ENCODE data around the gene BRSK2.
"Not testable (repeated sequence)": the region's sequence is repeated elsewhere in the genome, so short reads cannot be mapped to it uniquely, and the experiment has no call there.

Gene BRSK2

GRCh38 chr11:1358286-1358685 is 31.4 kb upstream of the BRSK2 start:
- H3K4me3 ChIP-seq (ENCODE audit: low read length): no peak overlapping the region
- no peak overlapping the region for H3K9ac ChIP-seq (ENCODE audit: low read length)
- no peaks in the 10 kb centered on the region for H3K4me1 ChIP-seq (ENCODE audit: control insufficient read depth, insufficient read depth, low read length)
- peaks cover 13% of the 10 kb centered on the region for H3K9me3 ChIP-seq (ENCODE audit: control insufficient read depth, low read length)
- peaks cover 36% of the 10 kb centered on the region for H3K27me3 ChIP-seq (replicated peaks; ENCODE audit: control insufficient read depth, insufficient read depth, low read length)
- no peak for DNase-seq (ENCODE audit: low read depth)
- H3K36me3 ChIP-seq (ENCODE audit: control insufficient read depth, insufficient read depth, low read length, severe bottlenecking): no peaks in the 10 kb centered on the region

DNA sequence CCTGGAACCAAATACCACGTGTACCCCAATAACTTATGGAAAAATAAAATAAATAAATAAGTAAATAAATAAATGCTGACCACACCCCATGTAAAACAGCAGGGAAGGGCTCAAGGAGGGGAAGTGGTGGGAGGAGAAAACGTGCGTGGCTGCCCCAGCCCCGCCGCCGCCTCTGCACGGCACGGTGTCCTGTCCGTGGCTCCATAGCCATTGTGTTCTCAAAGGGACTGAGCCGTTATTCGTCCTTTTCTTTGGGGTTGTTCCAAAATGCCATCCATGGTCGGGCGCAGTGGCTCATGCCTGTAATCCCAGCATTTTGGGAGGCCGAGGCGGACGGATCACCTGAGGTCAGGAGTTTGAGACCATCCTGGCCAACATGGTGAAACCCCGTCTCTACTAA is 30.8 kb upstream of the BRSK2 start:
- not testable (repeated sequence) for DNase-seq (ENCODE audit: low read depth); H3K36me3 ChIP-seq (ENCODE audit: control insufficient read depth, insufficient read depth, low read length, severe bottlenecking); H3K9ac ChIP-seq (ENCODE audit: low read length); H3K4me3 ChIP-seq (ENCODE audit: low read length); H3K4me1 ChIP-seq (ENCODE audit: control insufficient read depth, insufficient read depth, low read length)
- H3K27me3 ChIP-seq (replicated peaks; ENCODE audit: control insufficient read depth, insufficient read depth, low read length): peaks cover 33% of the 10 kb centered on the region
- peaks cover 20% of the 10 kb centered on the region for H3K9me3 ChIP-seq (ENCODE audit: control insufficient read depth, low read length)

- no peak overlapping the region for H3K4me3 ChIP-seq (ENCODE audit: low read length)
- no peak for DNase-seq (ENCODE audit: low read depth)
Observed at GRCh38 chr11:1359556-1359955, 30.2 kb upstream of the BRSK2 start.

GRCh38 chr11:1360181-1360834 is 29.4 kb upstream of the BRSK2 start:
- no peak overlapping the region for H3K9ac ChIP-seq (ENCODE audit: low read length)
- no peaks in the 10 kb centered on the region for H3K36me3 ChIP-seq (ENCODE audit: control insufficient read depth, insufficient read depth, low read length, severe bottlenecking)
- H3K27me3 ChIP-seq (replicated peaks; ENCODE audit: control insufficient read depth, insufficient read depth, low read length): peaks cover 24% of the 10 kb centered on the region
- peaks cover 33% of the 10 kb centered on the region for H3K9me3 ChIP-seq (ENCODE audit: control insufficient read depth, low read length)
- no peaks in the 10 kb centered on the region for H3K4me1 ChIP-seq (ENCODE audit: control insufficient read depth, insufficient read depth, low read length)
- no peak overlapping the region for H3K4me3 ChIP-seq (ENCODE audit: low read length)
- no peak for DNase-seq (ENCODE audit: low read depth)

More at GRCh38 chr11:1359556-1359955, 30.2 kb upstream of the BRSK2 start:
- Histone ChIP-seq H3K4me1 (ENCODE audit: control insufficient read depth, insufficient read depth, low read length) (no peaks in the 10 kb centered on the region), H3K36me3 (ENCODE audit: control insufficient read depth, insufficient read depth, low read length, severe bottlenecking) (no peaks in the 10 kb centered on the region), H3K9me3 (ENCODE audit: control insufficient read depth, low read length) (peaks cover 26% of the 10 kb centered on the region), H3K9ac (ENCODE audit: low read length) (no peak overlapping the region), H3K27me3 (replicated peaks; ENCODE audit: control insufficient read depth, insufficient read depth, low read length) (peaks cover 28% of the 10 kb centered on the region)

DNA sequence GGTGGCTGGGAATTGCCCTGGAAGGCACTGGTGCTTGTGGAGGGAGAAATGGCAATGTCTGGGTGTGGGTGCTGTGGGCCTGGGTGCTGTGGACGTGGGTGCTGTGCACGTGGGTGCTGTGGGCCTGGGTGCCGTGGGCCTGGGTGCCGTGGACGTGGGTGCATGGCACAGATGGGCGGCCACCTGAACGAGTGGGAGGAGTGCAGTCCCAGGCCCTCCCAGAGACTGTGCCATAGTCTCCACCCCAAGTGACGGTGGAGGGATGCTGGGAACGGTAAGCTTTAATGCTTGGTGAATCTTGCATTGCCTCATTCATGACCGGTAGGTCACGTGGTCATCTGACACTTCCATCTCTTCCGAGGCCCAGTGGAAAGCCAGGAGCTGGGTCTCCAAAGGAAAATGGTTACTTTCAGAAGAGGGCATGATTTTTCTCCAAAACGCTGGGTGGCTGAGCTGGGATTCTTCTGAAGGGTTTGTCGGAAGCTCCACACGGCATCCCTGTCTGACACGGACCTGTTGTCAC is 28.8 kb upstream of the BRSK2 start:
- H3K9me3 ChIP-seq (ENCODE audit: control insufficient read depth, low read length): peaks cover 39% of the 10 kb centered on the region
- H3K36me3 ChIP-seq (ENCODE audit: control insufficient read depth, insufficient read depth, low read length, severe bottlenecking): no peaks in the 10 kb centered on the region
- no peak for DNase-seq (ENCODE audit: low read depth)
- H3K27me3 ChIP-seq (replicated peaks; ENCODE audit: control insufficient read depth, insufficient read depth, low read length): peaks cover 27% of the 10 kb centered on the region
- no peaks in the 10 kb centered on the region for H3K4me1 ChIP-seq (ENCODE audit: control insufficient read depth, insufficient read depth, low read length)
- no peak overlapping the region for H3K9ac ChIP-seq (ENCODE audit: low read length)
- no peak overlapping the region for H3K4me3 ChIP-seq (ENCODE audit: low read length)

GRCh38 chr11:1361882-1362281 is 27.9 kb upstream of the BRSK2 start:
- peaks cover 18% of the 10 kb centered on the region for H3K27me3 ChIP-seq (replicated peaks; ENCODE audit: control insufficient read depth, insufficient read depth, low read length)
- DNase-seq (ENCODE audit: low read depth): no peak
- no peaks in the 10 kb centered on the region for H3K4me1 ChIP-seq (ENCODE audit: control insufficient read depth, insufficient read depth, low read length)
- peaks cover 48% of the 10 kb centered on the region for H3K9me3 ChIP-seq (ENCODE audit: control insufficient read depth, low read length)
- H3K36me3 ChIP-seq (ENCODE audit: control insufficient read depth, insufficient read depth, low read length, severe bottlenecking): no peaks in the 10 kb centered on the region
- H3K4me3 ChIP-seq (ENCODE audit: low read length): no peak overlapping the region
- H3K9ac ChIP-seq (ENCODE audit: low read length): no peak overlapping the region

DNA sequence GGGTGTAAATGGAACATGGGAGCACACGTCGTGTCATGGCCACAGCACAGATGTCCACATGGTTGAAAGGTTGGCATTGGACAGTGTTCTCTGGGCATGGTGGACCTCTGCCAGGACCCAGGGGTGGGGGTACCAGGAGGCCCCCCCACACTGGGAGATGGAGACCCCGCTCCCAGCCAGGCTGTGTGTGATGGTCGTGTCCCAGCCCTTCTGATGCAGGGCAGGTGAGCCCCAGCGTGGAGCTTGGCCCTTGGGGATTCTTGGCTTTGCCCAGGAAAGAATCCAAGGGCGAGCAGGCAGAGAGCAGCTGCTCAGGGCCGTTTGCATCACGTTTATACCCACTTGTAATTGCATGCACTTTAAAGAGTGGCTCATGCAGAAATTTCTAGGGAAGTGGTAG is 22.0 kb upstream of the BRSK2 start:
- no peak overlapping the region for H3K4me3 ChIP-seq (ENCODE audit: low read length)
- DNase-seq (ENCODE audit: low read depth): no peak
- H3K9me3 ChIP-seq (ENCODE audit: control insufficient read depth, low read length): peaks cover 44% of the 10 kb centered on the region
- H3K4me1 ChIP-seq (ENCODE audit: control insufficient read depth, insufficient read depth, low read length): no peaks in the 10 kb centered on the region
- H3K36me3 ChIP-seq (ENCODE audit: control insufficient read depth, insufficient read depth, low read length, severe bottlenecking): no peaks in the 10 kb centered on the region
- H3K9ac ChIP-seq (ENCODE audit: low read length): no peak overlapping the region
- peaks cover 28% of the 10 kb centered on the region for H3K27me3 ChIP-seq (replicated peaks; ENCODE audit: control insufficient read depth, insufficient read depth, low read length)

DNA sequence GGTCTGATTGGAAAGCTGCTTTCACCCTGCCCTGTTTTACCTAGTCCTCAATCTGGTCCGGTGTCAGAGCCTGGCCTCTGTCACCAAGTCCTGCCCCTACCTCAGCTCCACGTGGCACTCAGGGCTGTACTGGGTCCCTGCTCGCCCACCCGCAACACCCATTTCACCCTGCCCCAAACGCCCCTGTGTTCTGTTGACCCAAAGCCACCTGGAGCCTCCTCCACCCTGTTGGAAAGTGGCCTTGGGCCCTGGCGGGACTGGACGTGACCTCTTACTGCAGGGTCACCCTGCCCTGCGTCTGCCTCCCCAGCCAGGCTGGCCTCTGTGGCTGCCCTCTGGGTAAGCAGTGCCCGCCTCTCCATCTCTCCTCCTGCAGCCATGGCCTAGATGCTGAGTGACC is 21.5 kb upstream of the BRSK2 start:
- H3K27me3 ChIP-seq (replicated peaks; ENCODE audit: control insufficient read depth, insufficient read depth, low read length): peaks cover 31% of the 10 kb centered on the region
- H3K9me3 ChIP-seq (ENCODE audit: control insufficient read depth, low read length): peaks cover 39% of the 10 kb centered on the region
- no peak overlapping the region for H3K9ac ChIP-seq (ENCODE audit: low read length)
- H3K36me3 ChIP-seq (ENCODE audit: control insufficient read depth, insufficient read depth, low read length, severe bottlenecking): no peaks in the 10 kb centered on the region
- no peaks in the 10 kb centered on the region for H3K4me1 ChIP-seq (ENCODE audit: control insufficient read depth, insufficient read depth, low read length)
- H3K4me3 ChIP-seq (ENCODE audit: low read length): no peak overlapping the region
- no peak for DNase-seq (ENCODE audit: low read depth)

DNA sequence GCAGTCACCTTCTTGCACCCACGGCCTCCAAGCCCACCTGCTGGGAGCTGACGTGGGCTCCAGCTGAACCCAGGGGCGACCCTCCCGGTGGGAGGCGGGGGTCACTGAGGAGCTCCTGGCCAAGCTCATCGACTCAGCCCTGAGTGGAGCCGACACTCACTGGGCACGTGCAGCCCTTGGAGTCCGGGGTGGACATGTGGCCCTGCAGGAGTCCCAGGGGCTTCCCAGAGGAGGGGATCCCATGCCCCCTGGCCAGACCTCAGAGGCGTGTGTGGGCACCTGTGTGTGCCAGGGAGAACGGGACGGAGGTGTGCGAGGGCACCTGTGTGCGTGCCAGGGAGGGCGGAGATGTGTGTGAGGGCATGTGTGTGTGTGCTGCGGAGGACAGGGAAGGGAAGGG is 20.8 kb upstream of the BRSK2 start:
- Histone ChIP-seq H3K9me3 (ENCODE audit: control insufficient read depth, low read length) (peaks cover 31% of the 10 kb centered on the region), H3K27me3 (replicated peaks; ENCODE audit: control insufficient read depth, insufficient read depth, low read length) (peaks cover 32% of the 10 kb centered on the region), H3K4me1 (ENCODE audit: control insufficient read depth, insufficient read depth, low read length) (no peaks in the 10 kb centered on the region), H3K9ac (ENCODE audit: low read length) (no peak overlapping the region), H3K4me3 (ENCODE audit: low read length) (no peak overlapping the region), H3K36me3 (ENCODE audit: control insufficient read depth, insufficient read depth, low read length, severe bottlenecking) (no peaks in the 10 kb centered on the region)
- DNase-seq (ENCODE audit: low read depth): no peak

GRCh38 chr11:1369371-1370005 is 20.2 kb upstream of the BRSK2 start:
- H3K4me3 ChIP-seq (ENCODE audit: low read length): no peak overlapping the region
- no peak overlapping the region for H3K9ac ChIP-seq (ENCODE audit: low read length)
- no peaks in the 10 kb centered on the region for H3K36me3 ChIP-seq (ENCODE audit: control insufficient read depth, insufficient read depth, low read length, severe bottlenecking)
- H3K9me3 ChIP-seq (ENCODE audit: control insufficient read depth, low read length): peaks cover 26% of the 10 kb centered on the region
- H3K27me3 ChIP-seq (replicated peaks; ENCODE audit: control insufficient read depth, insufficient read depth, low read length): peaks cover 37% of the 10 kb centered on the region
- DNase-seq (ENCODE audit: low read depth): no peak
- H3K4me1 ChIP-seq (ENCODE audit: control insufficient read depth, insufficient read depth, low read length): no peaks in the 10 kb centered on the region

GRCh38 chr11:1370186-1371025 is 19.3 kb upstream of the BRSK2 start:
- Histone ChIP-seq H3K27me3 (replicated peaks; ENCODE audit: control insufficient read depth, insufficient read depth, low read length) (peaks cover 42% of the 10 kb centered on the region), H3K4me3 (ENCODE audit: low read length) (no peak overlapping the region), H3K9me3 (ENCODE audit: control insufficient read depth, low read length) (peaks cover 17% of the 10 kb centered on the region), H3K9ac (ENCODE audit: low read length) (no peak overlapping the region), H3K4me1 (ENCODE audit: control insufficient read depth, insufficient read depth, low read length) (no peaks in the 10 kb centered on the region), H3K36me3 (ENCODE audit: control insufficient read depth, insufficient read depth, low read length, severe bottlenecking) (no peaks in the 10 kb centered on the region)
- no peak for DNase-seq (ENCODE audit: low read depth)
